Ovary (tissue), 9 donors: Measurements from ENCODE around the gene BRD3. TPM values are rescaled to one million over a fixed set of nuclear protein-coding genes. Genes with fewer than 3 reads are reported as not detected.

Source experiments
- DNase-seq, 5 donors: peaks; one replicate each; pipeline ENCODE4 v3.0.0-alpha.2; 2019 to 2020
- H3K27ac ChIP-seq, 2 donors: fragments of 200-600 bp; one replicate each; pipeline versions ENCODE4 v1.5.1 to v1.8.0; 2019 to 2022
- H3K27me3 ChIP-seq: fragments of 200-600 bp; one replicate; pipeline ENCODE4 v1.8.0; 2022
- H3K36me3 ChIP-seq: fragments of 200-600 bp; sonication (generic); one replicate; pipeline ENCODE4 v1.5.1; 2019
- H3K4me1 ChIP-seq: one replicate; pipeline ENCODE4 v1.8.1; 2013; ENCODE audit warnings: mild to moderate bottlenecking, moderate library complexity; ENCODE audit not compliant: insufficient read depth
- H3K4me3 ChIP-seq: fragments of 200-600 bp; sonication (generic); one replicate; pipeline ENCODE4 v1.5.1; 2017
- H3K9me3 ChIP-seq, 2 donors: fragments of 200-600 bp in 1 of 2; sonication (generic) in 1 of 2; one replicate each; pipeline versions ENCODE4 v1.5.1 to v1.8.1; 2013 to 2019; ENCODE audit warnings: mild to moderate bottlenecking in 1 of 2, moderate library complexity in 1 of 2
- CTCF ChIP-seq, 3 donors: fragments of 450-650 bp in 2 of 3; fragments of 200-600 bp in 1 of 3; IDR thresholded peaks; one replicate each; pipeline versions ENCODE4 v1.5.1 to v1.8.0; 2016 to 2022; ENCODE audit warnings: antibody characterized with exemption in 3 of 3, mild to moderate bottlenecking in 1 of 3
- EP300 ChIP-seq: sonication (generic); formaldehyde crosslinking; IDR thresholded peaks from one replicate; pipeline ENCODE4 v1.6.1; 2017; ENCODE audit warnings: antibody characterized with exemption
- POLR2A ChIP-seq: fragments of 450-650 bp; IDR thresholded peaks from one replicate; pipeline ENCODE4 v1.6.1; 2017; ENCODE audit warnings: antibody characterized with exemption, mild to moderate bottlenecking, moderate library complexity
- WGBS, 3 donors: extraction: QIAGEN DNeasy Blood & Tissue Kit in 1 of 3; methylation state at CpG; one replicate each; pipeline versions ENCODE4 v1.1.5 to v1.1.7; 2013 to 2017; 5-methylcytosine and 5-hydroxymethylcytosine counted together
- intact Hi-C, 4 donors: fragments of 100-400 bp; cut with DNase I; formaldehyde crosslinking; loops; one replicate each; pipeline versions ENCODE4 v1.11.0 to v1.15.1; 2022 to 2023
- polyA plus RNA-seq, 2 donors: library from polyadenylated mRNA; stranded (reverse); fragments of 200-250 nt in 1 of 2; fragments of 350-450 nt in 1 of 2; fragmentation: Illumina TruSeq in 1 of 2; extraction: RNeasy Lipid Tissue Mini Kit (QIAGEN cat#74804) in 1 of 2; gene quantifications; one replicate each; pipeline ENCODE4 v1.2.3, GENCODE V29; 2013 to 2014
- total RNA-seq, 7 donors: library from RNA; depleted of rRNA in 2 of 7; stranded (reverse); fragments of >200 nt in 2 of 7; fragmentation: NEBNext Ultra II Directional in 3 of 7; extraction: Animal tissue kit (Norgen Biotek cat#: 25700) in 3 of 7; gene quantifications; one replicate each; pipeline versions ENCODE4 v1.1.0 to v1.2.4, GENCODE V29; 2016 to 2023
- donor health status: DM: no; HTN: no; CAD: no; lungs with moderate emphysema.
- donor health status: DM: no; HTN: no; CAD: no.
- donor health status: Bipolar disorder and iron deficiency.
- donor health status: DM: yes; HTN: yes; CAD: no.
- donor health status: DM: no; HTN: no; CAD: no.
- donor health status: DM: yes; HTN: yes; CAD: no.

The BRD3 gene
- total and polyA plus RNA-seq, 9 donors = 14.9 to 52.1 (median 39.2) TPM

GRCh38 chr9:134048582-134048968 is 19.3 kb downstream of the BRD3 start:
- Histone ChIP-seq H3K27ac (no peak overlapping the region), H3K9me3 (no peaks in the 10 kb centered on the region), H3K27me3 (no peaks in the 10 kb centered on the region), H3K4me3 (no peak overlapping the region), H3K36me3 (no peaks in the 10 kb centered on the region), H3K4me1 (no peaks in the 10 kb centered on the region)
- no peak for DNase-seq
- intact Hi-C loops = no loop called here
- WGBS, 3 donors = 78 to 85% (median 82%) methylated on average over 12 of the region's 12 CpGs
- no peak for TF ChIP-seq CTCF (IDR thresholded peaks at IDR 0.05)
- no peak for TF ChIP-seq POLR2A

- Histone ChIP-seq H3K27me3 (no peaks in the 10 kb centered on the region), H3K9me3 (no peaks in the 10 kb centered on the region), H3K36me3 (no peaks in the 10 kb centered on the region), H3K4me3 (no peak overlapping the region), H3K4me1 (no peaks in the 10 kb centered on the region), H3K27ac (no peak overlapping the region)
- TF ChIP-seq POLR2A = no peak
- no peak for TF ChIP-seq EP300
- TF ChIP-seq CTCF (IDR thresholded peaks at IDR 0.05) = no peak
- intact Hi-C loops = no loop called here
- no peak for DNase-seq
- WGBS, 3 donors = 90 to 93% (median 92%) methylated on average over 53 of the region's 53 CpGs
Measured at GRCh38 chr9:134047868-134048581, 19.8 kb downstream of the BRD3 start.

- Histone ChIP-seq H3K27ac (no peak overlapping the region), H3K9me3 (no peaks in the 10 kb centered on the region), H3K36me3 (no peaks in the 10 kb centered on the region), H3K4me3 (no peak overlapping the region), H3K4me1 (no peaks in the 10 kb centered on the region), H3K27me3 (no peaks in the 10 kb centered on the region)
- TF ChIP-seq CTCF (IDR thresholded peaks at IDR 0.05) = no peak
- no peak for TF ChIP-seq EP300
- no peak for TF ChIP-seq POLR2A
- no peak for DNase-seq
- WGBS, 3 donors = 83 to 87% (median 84%) methylated on average over 20 to 21 of the region's 21 CpGs
- intact Hi-C loops = no loop called here
Measured at GRCh38 chr9:134046894-134047681, 20.7 kb downstream of the BRD3 start.

- intact Hi-C loops = no loop called here
- Histone ChIP-seq H3K36me3 (no peaks in the 10 kb centered on the region), H3K4me3 (no peak overlapping the region), H3K27ac (no peak overlapping the region), H3K4me1 (no peaks in the 10 kb centered on the region), H3K27me3 (no peaks in the 10 kb centered on the region), H3K9me3 (no peaks in the 10 kb centered on the region)
- WGBS, 3 donors = 79 to 83% (median 80%) methylated on average over 26 of the region's 26 CpGs
- TF ChIP-seq EP300 (no peak), POLR2A (no peak), CTCF (IDR thresholded peaks at IDR 0.05) (no peak)
- DNase-seq = no peak
Measured at GRCh38 chr9:134045841-134046544, 21.8 kb downstream of the BRD3 start.
